Mesendoderm (in vitro differentiated cells): ENCODE measurements around the gene KBTBD13.

ENCODE experiments used
- DNase-seq: peaks from one replicate; pipeline ENCODE4 v3.0.0; 2013
- H2AK5ac ChIP-seq: 2 replicates; pipeline ENCODE4 v1.6.1; 2013; ENCODE audit warnings: low read length, inconsistent platforms
- H2BK120ac ChIP-seq: 2 replicates; pipeline ENCODE4 v1.6.1; 2013; ENCODE audit warnings: low read depth, mild to moderate bottlenecking, low read length, moderate library complexity, mixed read lengths
- H2BK15ac ChIP-seq: replicated peaks from 2 replicates; pipeline ENCODE4 v1.6.1; 2013; ENCODE audit warnings: low read depth, mild to moderate bottlenecking, moderate library complexity
- H2BK5ac ChIP-seq: 2 replicates; pipeline ENCODE4 v1.6.1; 2013; ENCODE audit warnings: low read length, inconsistent platforms
- H3K18ac ChIP-seq: 2 replicates; pipeline ENCODE4 v1.6.1; 2013; ENCODE audit warnings: mild to moderate bottlenecking, low read length, mixed read lengths
- H3K23ac ChIP-seq: one replicate; pipeline ENCODE4 v1.6.1; 2013; ENCODE audit warnings: low read length
- H3K27ac ChIP-seq: 2 replicates; pipeline ENCODE4 v1.5.1; 2013; ENCODE audit warnings: low read depth, mild to moderate bottlenecking, inconsistent platforms, low read length, moderate library complexity
- H3K27me3 ChIP-seq: 2 replicates; pipeline ENCODE4 v1.6.1; 2013; ENCODE audit warnings: low read length, control low read depth, mild to moderate bottlenecking, inconsistent platforms; ENCODE audit not compliant: insufficient read depth, poor library complexity
- H3K36me3 ChIP-seq: 2 replicates; pipeline ENCODE4 v1.6.1; 2013; ENCODE audit warnings: low read length, inconsistent platforms; ENCODE audit not compliant: control insufficient read depth, insufficient read depth
- H3K4ac ChIP-seq: one replicate; pipeline ENCODE4 v1.6.1; 2013; ENCODE audit warnings: low read depth, mild to moderate bottlenecking, low read length, moderate library complexity
- H3K4me1 ChIP-seq: 2 replicates; pipeline ENCODE4 v1.6.1; 2013; ENCODE audit warnings: low read depth, low read length, inconsistent platforms; ENCODE audit not compliant: control insufficient read depth
- H3K4me2 ChIP-seq: 2 replicates; pipeline ENCODE4 v1.6.1; 2013; ENCODE audit warnings: low read length
- H3K4me3 ChIP-seq: 2 replicates; pipeline ENCODE4 v1.5.1; 2013; ENCODE audit warnings: mild to moderate bottlenecking, low read length
- H3K56ac ChIP-seq: one replicate; pipeline ENCODE4 v1.6.1; 2013; ENCODE audit warnings: low read length
- H3K79me1 ChIP-seq: 2 replicates; pipeline ENCODE4 v1.6.1; 2013; ENCODE audit warnings: low read length, inconsistent platforms
- H3K79me2 ChIP-seq: 2 replicates; pipeline ENCODE4 v1.6.1; 2013; ENCODE audit warnings: mild to moderate bottlenecking, low read length; ENCODE audit not compliant: control insufficient read depth, insufficient read depth
- H3K9ac ChIP-seq: 2 replicates; pipeline ENCODE4 v1.6.1; 2013; ENCODE audit warnings: low read length, inconsistent platforms
- H4K5ac ChIP-seq: one replicate; pipeline ENCODE4 v1.6.1; 2013; ENCODE audit warnings: low read length
- H4K8ac ChIP-seq: one replicate; pipeline ENCODE4 v1.6.1; 2013; ENCODE audit warnings: low read depth, mild to moderate bottlenecking, control low read depth, low read length, moderate library complexity
- WGBS: extraction: QIAGEN DNeasy Blood & Tissue Kit; methylation state at CpG from one replicate; pipeline ENCODE4 v1.1.7; 2013; ENCODE audit warnings: low lambda C conversion rate, missing lambda C conversion rate; ENCODE audit not compliant: insufficient coverage; ENCODE audit errors: extremely low coverage; 5-methylcytosine and 5-hydroxymethylcytosine counted together

The KBTBD13 gene

DNA sequence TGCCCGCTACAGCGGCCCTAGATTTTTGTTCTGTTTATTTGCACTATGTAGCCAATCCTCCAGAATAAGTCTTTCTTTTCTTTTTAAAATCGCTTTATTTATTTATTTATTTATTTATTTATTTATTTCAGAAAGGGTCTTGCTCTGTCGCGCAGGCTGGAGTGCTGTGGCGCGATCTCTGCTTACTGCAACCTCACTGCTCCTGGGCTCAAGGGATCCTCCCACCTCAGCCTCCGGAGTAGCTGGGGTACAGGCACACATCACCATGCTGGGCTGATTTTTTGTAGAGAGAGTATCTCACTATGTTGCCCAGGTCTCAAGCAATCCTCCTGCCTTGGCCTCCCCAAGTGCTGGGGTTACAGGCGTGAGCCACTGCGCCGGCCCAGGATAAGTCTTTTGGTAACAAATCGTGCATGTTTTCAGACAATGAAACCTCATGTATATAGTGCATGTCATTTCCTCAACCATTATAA is 46.8 kb upstream of the KBTBD13 start:
- H3K4me3 ChIP-seq = no peak overlapping the region
- H3K4ac ChIP-seq = no peak overlapping the region
- no peak overlapping the region for H3K9ac ChIP-seq
- H3K79me1 ChIP-seq = peaks cover 6% of the 10 kb centered on the region
- peak overlapping the region; percentile 35 for H3K56ac ChIP-seq
- no peak overlapping the region for H3K4me2 ChIP-seq
- WGBS = no CpG with 5 or more reads among the region's 12 CpGs
- no peak overlapping the region for H3K27ac ChIP-seq
- no peak overlapping the region for H2BK15ac ChIP-seq
- no peak overlapping the region for H4K5ac ChIP-seq
- H3K27me3 ChIP-seq = no peaks in the 10 kb centered on the region
- peaks cover 5% of the 10 kb centered on the region for H3K4me1 ChIP-seq
- no peak overlapping the region for H3K18ac ChIP-seq
- H4K8ac ChIP-seq = no peak overlapping the region
- no peak overlapping the region for H3K23ac ChIP-seq
- no peak for DNase-seq
- no peaks in the 10 kb centered on the region for H3K36me3 ChIP-seq
- H2BK5ac ChIP-seq = no peak overlapping the region
- H2BK120ac ChIP-seq = no peak overlapping the region
- no peak overlapping the region for H2AK5ac ChIP-seq
- peaks cover 6% of the 10 kb centered on the region for H3K79me2 ChIP-seq

DNA sequence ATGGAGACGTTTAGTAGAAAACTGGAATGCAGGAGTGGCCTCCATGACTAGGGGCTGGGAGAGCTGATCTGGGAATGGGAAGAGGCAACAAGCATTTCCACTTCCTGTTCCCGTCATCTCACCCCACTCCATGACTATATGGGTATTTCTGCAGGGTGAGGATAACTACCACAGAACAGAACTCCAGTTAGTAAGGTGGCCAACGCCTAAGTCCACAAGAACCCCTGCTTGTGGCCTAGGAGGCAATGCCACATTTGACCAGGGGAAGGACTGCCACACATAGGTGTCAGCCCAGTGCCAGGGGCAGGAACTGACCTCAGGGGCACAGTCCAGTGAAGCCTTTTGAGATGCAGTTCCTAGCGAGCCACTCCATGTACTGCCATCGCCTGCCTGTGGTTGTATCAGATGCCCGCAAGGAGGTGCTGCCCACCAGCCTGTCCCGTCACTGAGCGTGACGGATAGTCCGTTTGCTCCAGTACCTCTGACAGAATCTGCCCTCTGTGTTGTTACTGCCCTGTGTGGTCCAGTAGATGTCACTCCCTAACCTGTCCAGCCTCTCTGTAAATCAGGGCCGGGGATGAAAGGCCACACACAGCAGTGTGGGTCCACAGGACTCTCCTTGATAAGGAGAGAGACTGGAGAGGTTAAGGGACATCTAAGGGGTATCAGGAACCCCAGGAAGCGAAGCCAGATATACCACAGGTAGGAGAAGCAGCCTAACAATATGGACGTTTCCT is 43.6 kb upstream of the KBTBD13 start:
- no peak overlapping the region for H4K5ac ChIP-seq
- peaks cover 6% of the 10 kb centered on the region for H3K79me2 ChIP-seq
- peaks cover 4% of the 10 kb centered on the region for H3K79me1 ChIP-seq
- no peak overlapping the region for H2AK5ac ChIP-seq
- no peak overlapping the region for H3K9ac ChIP-seq
- H3K56ac ChIP-seq = no peak overlapping the region
- no peak overlapping the region for H4K8ac ChIP-seq
- H3K4me1 ChIP-seq = peaks cover 5% of the 10 kb centered on the region
- no peak overlapping the region for H3K4me2 ChIP-seq
- H3K18ac ChIP-seq = no peak overlapping the region
- DNase-seq = peak; percentile 96
- no peak overlapping the region for H2BK120ac ChIP-seq
- no peaks in the 10 kb centered on the region for H3K27me3 ChIP-seq
- no peak overlapping the region for H3K4ac ChIP-seq
- H2BK5ac ChIP-seq = no peak overlapping the region
- no peaks in the 10 kb centered on the region for H3K36me3 ChIP-seq
- H3K27ac ChIP-seq = no peak overlapping the region
- no peak overlapping the region for H3K23ac ChIP-seq
- no peak overlapping the region for H2BK15ac ChIP-seq
- no peak overlapping the region for H3K4me3 ChIP-seq
- no CpG with 5 or more reads among the region's 13 CpGs for WGBS

DNA sequence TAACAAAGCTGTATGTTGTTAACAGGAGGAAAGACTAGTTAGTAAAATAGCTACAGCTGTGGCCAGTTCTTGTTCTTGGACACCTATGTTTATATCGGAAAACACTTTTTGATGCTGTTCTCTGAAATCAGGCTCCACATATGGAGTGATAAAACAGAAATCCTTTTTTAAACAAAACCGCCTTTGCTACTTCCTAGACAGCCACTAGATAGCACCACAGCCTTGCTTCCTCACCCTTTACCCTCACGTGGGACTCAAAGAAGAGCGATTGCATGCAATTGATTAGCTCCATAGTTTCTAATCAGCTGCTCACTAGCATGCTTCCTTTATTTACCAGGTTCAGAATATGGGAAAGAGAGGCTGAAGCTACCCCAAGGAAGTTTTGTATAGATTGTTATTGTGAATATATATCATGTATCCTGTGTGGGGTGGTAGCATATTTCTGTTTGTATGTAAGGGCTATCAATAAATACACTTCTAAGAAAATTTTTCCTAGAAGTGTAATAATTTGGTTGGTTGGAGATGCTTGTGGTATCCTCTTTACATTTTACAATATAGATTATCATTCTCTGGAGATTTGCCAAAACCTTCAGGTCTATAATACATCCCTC is 42.8 kb upstream of the KBTBD13 start:
- no peak overlapping the region for H2BK15ac ChIP-seq
- no peaks in the 10 kb centered on the region for H3K79me1 ChIP-seq

DNA sequence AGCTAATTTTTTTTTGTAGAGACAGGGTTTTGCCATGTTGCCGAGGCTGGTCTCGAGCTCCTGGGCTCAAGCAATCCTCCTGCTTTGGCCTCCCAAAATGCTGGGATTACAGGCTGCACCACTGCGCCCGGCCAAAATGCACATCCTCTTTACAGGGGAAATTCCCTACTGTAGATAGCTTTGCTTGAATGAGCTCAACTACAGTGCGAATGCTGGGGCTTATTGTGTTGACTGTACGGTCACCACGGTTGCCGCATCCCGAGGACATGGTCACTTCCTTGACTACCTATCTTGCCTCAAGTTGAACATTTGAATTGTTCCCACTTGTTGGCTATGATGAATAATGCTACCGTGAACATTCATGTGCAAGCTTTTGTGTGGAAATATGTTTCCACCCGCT is 41.8 kb upstream of the KBTBD13 start:
- no peaks in the 10 kb centered on the region for H3K27me3 ChIP-seq
- no peaks in the 10 kb centered on the region for H3K79me2 ChIP-seq
- H3K4me2 ChIP-seq = no peak overlapping the region
- DNase-seq = no peak
- no CpG with 5 or more reads among the region's 11 CpGs for WGBS
- H3K27ac ChIP-seq = no peak overlapping the region
- H3K23ac ChIP-seq = no peak overlapping the region
- H2BK120ac ChIP-seq = no peak overlapping the region
- H3K4me1 ChIP-seq = no peaks in the 10 kb centered on the region
- no peak overlapping the region for H3K9ac ChIP-seq
- H4K8ac ChIP-seq = no peak overlapping the region
- no peak overlapping the region for H2BK15ac ChIP-seq
- no peak overlapping the region for H2AK5ac ChIP-seq
- H3K56ac ChIP-seq = no peak overlapping the region
- H3K36me3 ChIP-seq = no peaks in the 10 kb centered on the region
- H3K4me3 ChIP-seq = no peak overlapping the region
- H2BK5ac ChIP-seq = no peak overlapping the region
- H3K4ac ChIP-seq = no peak overlapping the region
- no peak overlapping the region for H4K5ac ChIP-seq
- H3K18ac ChIP-seq = no peak overlapping the region
- H3K79me1 ChIP-seq = no peaks in the 10 kb centered on the region

More for the DNA sequence above, 42.8 kb upstream of the KBTBD13 start:
- H3K27me3 ChIP-seq = no peaks in the 10 kb centered on the region
- no peak overlapping the region for H3K4ac ChIP-seq
- H2BK120ac ChIP-seq = no peak overlapping the region
- peaks cover 3% of the 10 kb centered on the region for H3K79me2 ChIP-seq
- no peak overlapping the region for H3K56ac ChIP-seq
- H3K27ac ChIP-seq = no peak overlapping the region
- WGBS = no CpG with 5 or more reads among the region's 4 CpGs
- H3K4me3 ChIP-seq = no peak overlapping the region
- H3K18ac ChIP-seq = no peak overlapping the region
- H4K5ac ChIP-seq = no peak overlapping the region
- H3K4me2 ChIP-seq = no peak overlapping the region
- DNase-seq = peak; percentile 59
- no peaks in the 10 kb centered on the region for H3K4me1 ChIP-seq
- H3K23ac ChIP-seq = no peak overlapping the region
- H3K36me3 ChIP-seq = no peaks in the 10 kb centered on the region
- no peak overlapping the region for H3K9ac ChIP-seq
- no peak overlapping the region for H4K8ac ChIP-seq
- no peak overlapping the region for H2AK5ac ChIP-seq
- H2BK5ac ChIP-seq = no peak overlapping the region

DNA sequence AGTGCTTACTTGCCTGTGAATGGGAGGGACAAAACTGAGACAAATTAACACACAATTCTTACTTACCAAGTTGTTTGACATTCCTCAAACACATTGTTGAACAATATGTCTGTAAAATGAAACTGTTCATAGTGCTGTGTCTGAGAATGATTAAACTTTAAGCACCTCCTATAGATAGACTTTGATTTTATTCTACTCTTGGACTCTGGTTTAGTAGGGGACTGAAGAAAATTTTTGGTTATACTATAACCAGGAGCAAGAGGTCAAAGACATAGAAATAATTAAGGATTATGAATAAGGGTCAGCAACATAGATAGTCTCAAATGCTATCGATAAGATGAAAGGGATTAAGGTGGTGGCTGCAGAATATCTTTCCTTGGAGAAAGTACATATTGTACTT is 39.2 kb upstream of the KBTBD13 start:
- H3K27me3 ChIP-seq = no peaks in the 10 kb centered on the region
- H2BK15ac ChIP-seq = no peak overlapping the region
- no peak overlapping the region for H3K4me2 ChIP-seq
- no peak overlapping the region for H4K8ac ChIP-seq
- H3K79me1 ChIP-seq = no peaks in the 10 kb centered on the region
- DNase-seq = no peak
- H3K4me1 ChIP-seq = no peaks in the 10 kb centered on the region
- H3K56ac ChIP-seq = no peak overlapping the region
- WGBS = no CpG with 5 or more reads among the region's 1 CpG
- no peak overlapping the region for H3K27ac ChIP-seq
- H3K4ac ChIP-seq = no peak overlapping the region
- no peaks in the 10 kb centered on the region for H3K79me2 ChIP-seq
- H3K4me3 ChIP-seq = no peak overlapping the region
- H2BK5ac ChIP-seq = no peak overlapping the region
- no peak overlapping the region for H4K5ac ChIP-seq
- H3K23ac ChIP-seq = no peak overlapping the region
- H2BK120ac ChIP-seq = no peak overlapping the region
- no peak overlapping the region for H3K18ac ChIP-seq
- no peaks in the 10 kb centered on the region for H3K36me3 ChIP-seq
- H3K9ac ChIP-seq = no peak overlapping the region
- no peak overlapping the region for H2AK5ac ChIP-seq
